Suprapubic skin (tissue), 4 donors: ENCODE results near the gene FANCL. TPM values are rescaled to one million over a fixed set of nuclear protein-coding genes. Genes with fewer than 3 reads are reported as not detected.
"Not testable (repeated sequence)": the region's sequence is repeated elsewhere in the genome, so short reads cannot be mapped to it uniquely, and the experiment has no call there.

Experiments
- DNase-seq, 2 donors: peaks; one replicate each; pipeline ENCODE4 v3.0.0-alpha.2; 2019; ENCODE audit warnings: low spot score in 2 of 2
- H3K27ac ChIP-seq: fragments of 200-600 bp; sonication (generic); one replicate; pipeline ENCODE4 v1.5.1; 2019
- H3K27me3 ChIP-seq: fragments of 200-600 bp; sonication (generic); one replicate; pipeline ENCODE4 v1.5.1; 2019
- H3K36me3 ChIP-seq: fragments of 200-600 bp; sonication (generic); one replicate; pipeline ENCODE4 v1.5.1; 2019
- H3K4me1 ChIP-seq: fragments of 200-600 bp; sonication (generic); one replicate; pipeline ENCODE4 v1.5.1; 2019
- H3K4me3 ChIP-seq: fragments of 200-600 bp; sonication (generic); one replicate; pipeline ENCODE4 v1.5.1; 2019; ENCODE audit warnings: mild to moderate bottlenecking
- H3K9me3 ChIP-seq: fragments of 200-600 bp; sonication (generic); one replicate; pipeline ENCODE4 v1.5.1; 2019
- CTCF ChIP-seq, 2 donors: fragments of 200-600 bp in 1 of 2; fragments of 450-650 bp in 1 of 2; sonication (generic) in 1 of 2; IDR thresholded peaks; one replicate each; pipeline ENCODE4 v1.5.1; 2016 to 2019; ENCODE audit warnings: antibody characterized with exemption in 2 of 2, mild to moderate bottlenecking in 1 of 2, moderate library complexity in 1 of 2
- EP300 ChIP-seq: sonication (generic); formaldehyde crosslinking; IDR thresholded peaks from one replicate; pipeline ENCODE4 v1.6.1; 2017; ENCODE audit warnings: antibody characterized with exemption
- POLR2A ChIP-seq, 2 donors: fragments of 450-650 bp; IDR thresholded peaks; one replicate each; pipeline ENCODE4 v1.6.1; 2017; ENCODE audit warnings: antibody characterized with exemption in 2 of 2, mild to moderate bottlenecking in 2 of 2, moderate library complexity in 2 of 2
- POLR2AphosphoS5 ChIP-seq, 3 donors: sonication (generic); formaldehyde crosslinking; IDR thresholded peaks; one replicate each; pipeline ENCODE4 v1.6.1; 2017; ENCODE audit warnings: antibody characterized with exemption in 3 of 3
- WGBS: methylation state at CpG from one replicate; pipeline ENCODE4 v1.1.5; 2018; 5-methylcytosine and 5-hydroxymethylcytosine counted together
- total RNA-seq, 4 donors: library from RNA; depleted of rRNA; stranded (reverse); fragments of >200 nt; gene quantifications; one replicate each; pipeline ENCODE4 v1.1.0, GENCODE V29; 2016

FANCL gene
- 10 to 100 TPM in 3 of 4 donors, 1 to 10 TPM in 1; 7.8 to 21.0 (median 15.2) TPM for total RNA-seq

- no peaks in the 10 kb centered on the region for H3K9me3 ChIP-seq
- no peaks in the 10 kb centered on the region for H3K27me3 ChIP-seq
- WGBS, result 1% methylated on average over 37 of the region's 59 CpGs
- DNase-seq, result peak; percentile 86 to 88
- H3K36me3 ChIP-seq, result no peaks in the 10 kb centered on the region
- H3K27ac ChIP-seq, result peak within 1 kb of the TSS; percentile 65
- H3K4me3 ChIP-seq, result peak within 1 kb of the TSS; percentile 74
- H3K4me1 ChIP-seq, result peaks cover 12% of the 10 kb centered on the region
- TF ChIP-seq CTCF (IDR thresholded peaks at IDR 0.05) (no peak), POLR2AphosphoS5 (IDR thresholded peaks at IDR 0.05) (no peak), POLR2A (IDR thresholded peaks at IDR 0.05) (peak in 1 of 2 donors; percentile 26), EP300 (no peak)
Observed at GRCh38 chr2:58240670-58241545, at the start of gene FANCL. FANCL (minus strand) TSS chr2:58241325; CDS start chr2:58241313, 12 bp downstream.

- no peak for DNase-seq
- no peaks in the 10 kb centered on the region for H3K27me3 ChIP-seq
- 53% methylated on average over 3 of the region's 3 CpGs for WGBS
Observed at GRCh38 chr2:58289029-58289428, 47.9 kb upstream of the FANCL start.

GRCh38 chr2:58283931-58284330 is 42.8 kb upstream of the FANCL start:
- Histone ChIP-seq H3K9me3 (no peaks in the 10 kb centered on the region), H3K27ac (no peak overlapping the region), H3K36me3 (no peaks in the 10 kb centered on the region), H3K4me1 (no peaks in the 10 kb centered on the region), H3K4me3 (no peak overlapping the region), H3K27me3 (no peaks in the 10 kb centered on the region)
- TF ChIP-seq POLR2AphosphoS5 (IDR thresholded peaks at IDR 0.05), result no peak
- no peak for TF ChIP-seq CTCF (IDR thresholded peaks at IDR 0.05)
- TF ChIP-seq POLR2A (IDR thresholded peaks at IDR 0.05), result no peak
- TF ChIP-seq EP300, result no peak
- DNase-seq, result no peak

More at GRCh38 chr2:58289029-58289428, 47.9 kb upstream of the FANCL start:
- TF ChIP-seq EP300 (no peak), CTCF (IDR thresholded peaks at IDR 0.05) (no peak), POLR2A (IDR thresholded peaks at IDR 0.05) (no peak), POLR2AphosphoS5 (IDR thresholded peaks at IDR 0.05) (no peak)
- Histone ChIP-seq H3K9me3 (no peaks in the 10 kb centered on the region), H3K36me3 (no peaks in the 10 kb centered on the region), H3K4me1 (no peaks in the 10 kb centered on the region), H3K4me3 (no peak overlapping the region), H3K27ac (no peak overlapping the region)

GRCh38 chr2:58275144-58275543 is 34.0 kb upstream of the FANCL start:
- not testable (repeated sequence) for H3K36me3 ChIP-seq, H3K27ac ChIP-seq, DNase-seq, H3K4me1 ChIP-seq, H3K9me3 ChIP-seq, H3K27me3 ChIP-seq, H3K4me3 ChIP-seq
- 92% methylated on average over 3 of the region's 3 CpGs for WGBS

- DNase-seq, result no peak
- H3K4me3 ChIP-seq, result no peak overlapping the region
- 62% methylated on average over 1 of the region's 1 CpG for WGBS
- no peaks in the 10 kb centered on the region for H3K9me3 ChIP-seq
- TF ChIP-seq POLR2AphosphoS5 (IDR thresholded peaks at IDR 0.05) (no peak), POLR2A (IDR thresholded peaks at IDR 0.05) (no peak), EP300 (no peak), CTCF (IDR thresholded peaks at IDR 0.05) (no peak)
- no peak overlapping the region for H3K27ac ChIP-seq
- no peaks in the 10 kb centered on the region for H3K27me3 ChIP-seq
- no peaks in the 10 kb centered on the region for H3K36me3 ChIP-seq
- H3K4me1 ChIP-seq, result no peaks in the 10 kb centered on the region
Observed at GRCh38 chr2:58271826-58272225, 30.7 kb upstream of the FANCL start.
